ENCODE measurements around the gene ARHGAP18.

ARHGAP18 gene

GRCh38 chr6:129665555-129665954 lies 44.4 kb downstream of the ARHGAP18 start:
- TF ChIP-seq, protein P1, sequence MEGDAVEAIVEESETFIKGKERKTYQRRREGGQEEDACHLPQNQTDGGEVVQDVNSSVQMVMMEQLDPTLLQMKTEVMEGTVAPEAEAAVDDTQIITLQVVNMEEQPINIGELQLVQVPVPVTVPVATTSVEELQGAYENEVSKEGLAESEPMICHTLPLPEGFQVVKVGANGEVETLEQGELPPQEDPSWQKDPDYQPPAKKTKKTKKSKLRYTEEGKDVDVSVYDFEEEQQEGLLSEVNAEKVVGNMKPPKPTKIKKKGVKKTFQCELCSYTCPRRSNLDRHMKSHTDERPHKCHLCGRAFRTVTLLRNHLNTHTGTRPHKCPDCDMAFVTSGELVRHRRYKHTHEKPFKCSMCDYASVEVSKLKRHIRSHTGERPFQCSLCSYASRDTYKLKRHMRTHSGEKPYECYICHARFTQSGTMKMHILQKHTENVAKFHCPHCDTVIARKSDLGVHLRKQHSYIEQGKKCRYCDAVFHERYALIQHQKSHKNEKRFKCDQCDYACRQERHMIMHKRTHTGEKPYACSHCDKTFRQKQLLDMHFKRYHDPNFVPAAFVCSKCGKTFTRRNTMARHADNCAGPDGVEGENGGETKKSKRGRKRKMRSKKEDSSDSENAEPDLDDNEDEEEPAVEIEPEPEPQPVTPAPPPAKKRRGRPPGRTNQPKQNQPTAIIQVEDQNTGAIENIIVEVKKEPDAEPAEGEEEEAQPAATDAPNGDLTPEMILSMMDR (IDR thresholded peaks at IDR 0.05; ENCODE audit: low read depth, low read length, missing control alignments), result no peak
- DNase-seq (ENCODE audit: low read depth), result no peak
- H3K4me3 ChIP-seq (ENCODE audit: low read depth, low read length), result no peak overlapping the region

- no peak overlapping the region for H3K4me3 ChIP-seq (ENCODE audit: low read depth, low read length)
- DNase-seq (ENCODE audit: low read depth), result no peak
- TF ChIP-seq, protein P1 (IDR thresholded peaks at IDR 0.05; ENCODE audit: low read depth, low read length, missing control alignments), result no peak
Observed at GRCh38 chr6:129663531-129663930, 46.4 kb downstream of the ARHGAP18 start.

DNA sequence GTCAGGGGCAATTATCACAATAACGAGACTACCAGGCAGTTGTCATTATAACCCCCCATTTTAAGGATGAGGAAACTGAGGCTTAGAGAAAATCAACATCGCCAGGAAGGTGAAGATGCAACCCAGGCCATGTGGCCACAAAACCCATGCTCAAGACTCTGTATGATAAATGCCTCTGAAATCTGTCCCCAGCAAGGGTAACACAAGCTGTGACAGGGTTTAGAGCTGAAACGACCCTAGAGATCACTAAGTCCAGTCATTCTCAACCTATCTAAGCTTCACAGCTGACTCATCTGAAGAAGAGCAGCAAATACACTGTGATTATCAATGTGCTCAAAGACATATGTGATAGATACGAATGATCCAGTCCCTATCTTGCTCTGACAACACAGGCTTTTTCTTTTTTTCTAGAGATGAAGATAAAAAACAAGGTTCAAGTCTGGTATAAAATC lies 47.0 kb downstream of the ARHGAP18 start:
- no peak for DNase-seq (ENCODE audit: low read depth)
- TF ChIP-seq, protein P1 (IDR thresholded peaks at IDR 0.05; ENCODE audit: low read depth, low read length, missing control alignments), result no peak
- H3K4me3 ChIP-seq (ENCODE audit: low read depth, low read length), result no peak overlapping the region

- TF ChIP-seq, protein P1 (IDR thresholded peaks at IDR 0.05; ENCODE audit: low read depth, low read length, missing control alignments), result no peak
- no peak for DNase-seq (ENCODE audit: low read depth)
- no peak overlapping the region for H3K4me3 ChIP-seq (ENCODE audit: low read depth, low read length)
Observed at GRCh38 chr6:129662406-129662766, 47.6 kb downstream of the ARHGAP18 start.

DNA sequence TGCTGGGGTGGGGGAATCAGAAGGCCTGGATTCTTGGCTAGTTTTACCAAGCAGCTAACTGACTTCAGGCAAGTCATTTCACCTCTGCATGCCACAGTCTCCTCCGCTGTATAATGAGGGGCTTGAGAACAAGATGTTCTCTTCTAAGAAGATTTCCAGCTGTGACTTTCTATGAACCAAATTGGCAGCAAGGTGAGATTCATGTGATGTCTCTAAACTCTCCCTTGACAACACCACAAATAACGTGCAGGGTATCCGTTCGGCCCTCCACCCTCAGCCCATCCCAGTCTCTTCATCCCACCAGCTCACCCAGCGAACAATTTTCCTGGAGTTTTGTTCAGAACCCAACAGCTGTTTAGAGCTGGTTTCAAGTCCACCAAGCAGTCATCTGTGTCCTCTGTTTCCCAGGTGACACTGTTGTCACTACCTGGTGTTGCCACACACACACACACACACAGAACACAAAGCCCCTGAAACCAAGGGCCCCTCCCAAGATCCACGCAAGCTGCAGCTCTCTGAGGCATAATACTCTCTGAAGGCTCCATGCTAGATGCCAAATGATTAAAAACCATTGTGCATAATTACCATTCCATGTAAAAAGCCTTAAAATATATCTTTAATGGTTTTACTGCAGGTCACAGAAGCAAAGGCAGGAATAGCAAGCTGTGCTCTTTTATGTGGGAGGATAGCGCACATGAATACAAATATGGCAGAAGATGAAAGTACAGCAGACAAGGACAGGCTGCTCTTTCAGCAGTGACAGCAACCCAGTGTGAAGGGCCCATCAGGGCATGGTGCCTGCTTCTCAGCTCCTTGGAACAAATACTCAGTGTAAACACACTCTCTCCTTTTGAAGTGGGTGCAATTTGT lies 48.2 kb downstream of the ARHGAP18 start:
- no peak for DNase-seq (ENCODE audit: low read depth)
- H3K4me3 ChIP-seq (ENCODE audit: low read depth, low read length), result no peak overlapping the region
- TF ChIP-seq, protein P1 (IDR thresholded peaks at IDR 0.05; ENCODE audit: low read depth, low read length, missing control alignments), result no peak

GRCh38 chr6:129660346-129660676 lies 49.7 kb downstream of the ARHGAP18 start:
- no peak for DNase-seq (ENCODE audit: low read depth)
- TF ChIP-seq, protein P1 (IDR thresholded peaks at IDR 0.05; ENCODE audit: low read depth, low read length, missing control alignments), result no peak
- no peak overlapping the region for H3K4me3 ChIP-seq (ENCODE audit: low read depth, low read length)
